GM21576 (cell line): ENCODE results near the gene FBXO48.
"Not testable (repeated sequence)": the region's sequence is repeated elsewhere in the genome, so short reads cannot be mapped to it uniquely, and the experiment has no call there.

Experiments
- ATAC-seq: cut with Tn5 transposase; IDR thresholded peaks from one replicate; pipeline ENCODE4 v1.9.1; 2021; ENCODE audit warnings: mild to moderate bottlenecking, moderate library complexity; ENCODE audit not compliant: unreplicated experiment

Gene FBXO48

GRCh38 chr2:68467077-68467960 is at the start of gene FBXO48, which contains the start of gene APLF:
Gene FBXO48, minus strand, starts transcription at chr2:68467294. Its CDS starts 2,149 bp downstream, at chr2:68465145.
Gene APLF, plus strand, starts transcription at chr2:68467585. Its CDS starts 147 bp downstream, at chr2:68467732.
- ATAC-seq = peak; percentile 94

- ATAC-seq = no peak
These were observed 49.2 kb upstream of the FBXO48 start for GRCh38 chr2:68516051-68516955.

GRCh38 chr2:68514316-68514929 is 47.3 kb upstream of the FBXO48 start:
- no peak for ATAC-seq

GRCh38 chr2:68512966-68513365 is 45.9 kb upstream of the FBXO48 start:
- ATAC-seq = no peak

GRCh38 chr2:68512326-68512725 is 45.2 kb upstream of the FBXO48 start:
- ATAC-seq = no peak

- no peak for ATAC-seq
These were observed 39.1 kb upstream of the FBXO48 start for GRCh38 chr2:68506170-68506569.

- ATAC-seq = no peak
These were observed 38.6 kb upstream of the FBXO48 start for GRCh38 chr2:68505603-68506159.

- no peak for ATAC-seq
These were observed 34.7 kb upstream of the FBXO48 start for GRCh38 chr2:68501768-68502167.

GRCh38 chr2:68500649-68501048 is 33.6 kb upstream of the FBXO48 start:
- no peak for ATAC-seq

- no peak for ATAC-seq
These were observed 32.0 kb upstream of the FBXO48 start for GRCh38 chr2:68499133-68499532.

GRCh38 chr2:68491582-68491981 is 24.5 kb upstream of the FBXO48 start:
- no peak for ATAC-seq

GRCh38 chr2:68489282-68489681 is 22.2 kb upstream of the FBXO48 start:
- no peak for ATAC-seq

- not testable (repeated sequence) for ATAC-seq
These were observed 21.5 kb upstream of the FBXO48 start for GRCh38 chr2:68488605-68489004.

- no peak for ATAC-seq
These were observed 20.8 kb upstream of the FBXO48 start for GRCh38 chr2:68487773-68488355.

- no peak for ATAC-seq
These were observed 15.9 kb upstream of the FBXO48 start for GRCh38 chr2:68483011-68483410.

GRCh38 chr2:68482296-68482820 is 15.3 kb upstream of the FBXO48 start:
- ATAC-seq = no peak

- ATAC-seq = no peak
These were observed 11.6 kb upstream of the FBXO48 start for GRCh38 chr2:68478688-68479087.

- ATAC-seq = no peak
These were observed 9.4 kb upstream of the FBXO48 start for GRCh38 chr2:68476454-68476853.

- ATAC-seq = no peak
These were observed 8.5 kb upstream of the FBXO48 start for GRCh38 chr2:68475576-68475975.

- no peak for ATAC-seq
These were observed 8.0 kb upstream of the FBXO48 start for GRCh38 chr2:68475110-68475509.
